Measurements from ENCODE around the gene PAQR8.

DNA sequence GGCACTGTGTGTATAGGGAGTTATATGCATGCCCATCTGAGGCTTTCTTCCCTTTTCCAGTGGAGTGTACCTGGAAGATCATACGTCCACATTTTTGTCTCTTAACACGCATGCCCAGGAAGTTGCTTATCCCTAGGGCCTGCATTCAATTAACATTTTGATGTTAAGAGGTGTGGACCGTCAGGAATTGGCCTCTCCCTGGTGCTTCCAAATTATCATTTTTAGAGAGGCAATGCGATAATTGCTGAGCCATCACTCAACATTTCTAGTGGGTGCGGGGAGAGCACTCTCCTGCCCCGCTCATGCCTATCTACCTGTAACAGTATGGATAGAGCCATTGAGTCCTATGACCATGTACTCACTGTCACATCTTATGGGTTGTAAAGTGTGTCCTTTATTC, 37.8 kb upstream of the PAQR8 start:
- TF ChIP-seq POLR2A (IDR thresholded peaks at IDR 0.05) (no peak), POLR2AphosphoS5 (IDR thresholded peaks at IDR 0.05; ENCODE audit: insufficient read depth in 1 of 2, low read depth in 1 of 2) (no peak)
